HG03139 (cell line): ENCODE results near the gene FCGBP.
"Not testable (repeated sequence)": the region's sequence is repeated elsewhere in the genome, so short reads cannot be mapped to it uniquely, and the experiment has no call there.

ENCODE experiments used
- ATAC-seq: cut with Tn5 transposase; IDR thresholded peaks from one replicate; pipeline ENCODE4 v1.9.1; 2021; ENCODE audit not compliant: unreplicated experiment

The FCGBP gene

GRCh38 chr19:39892506-39892902 is 41.9 kb downstream of the FCGBP start:
- ATAC-seq: not testable (repeated sequence)

- ATAC-seq: not testable (repeated sequence)
Observed at GRCh38 chr19:39891660-39892505, 42.6 kb downstream of the FCGBP start.

- no peak for ATAC-seq
Observed at GRCh38 chr19:39890755-39891551, 43.5 kb downstream of the FCGBP start.

GRCh38 chr19:39889872-39890754 is 44.3 kb downstream of the FCGBP start:
- not testable (repeated sequence) for ATAC-seq

GRCh38 chr19:39887456-39887951 is 46.9 kb downstream of the FCGBP start:
- not testable (repeated sequence) for ATAC-seq

- not testable (repeated sequence) for ATAC-seq
Observed at GRCh38 chr19:39885821-39886554, 48.4 kb downstream of the FCGBP start.

- ATAC-seq: not testable (repeated sequence)
Observed at GRCh38 chr19:39884721-39885120, 49.7 kb downstream of the FCGBP start.
